Colonic mucosa (tissue), 4 donors: ENCODE results near the gene TRMU. TPM values are rescaled to one million over a fixed set of nuclear protein-coding genes. Genes with fewer than 3 reads are reported as not detected.
A peak's percentile ranks its signal among the peaks of the same experiment; 100 is the strongest.

Experiments
- DNase-seq: peaks from one replicate; pipeline ENCODE4 v3.0.0-alpha.2; 2020
- H3K27ac ChIP-seq: fragments of 200-600 bp; one replicate; pipeline ENCODE4 v1.8.0; 2021
- H3K27me3 ChIP-seq: fragments of 200-600 bp; one replicate; pipeline ENCODE4 v1.8.0; 2021
- H3K36me3 ChIP-seq: fragments of 200-600 bp; one replicate; pipeline ENCODE4 v1.8.0; 2021
- H3K4me1 ChIP-seq: fragments of 200-600 bp; one replicate; pipeline ENCODE4 v1.8.0; 2021; ENCODE audit warnings: mild to moderate bottlenecking
- H3K4me3 ChIP-seq: fragments of 200-600 bp; one replicate; pipeline ENCODE4 v1.8.0; 2021
- H3K9ac ChIP-seq, 2 donors: one replicate each; pipeline ENCODE4 v1.7.0; 2013; ENCODE audit warnings: control low read depth in 2 of 2, low read depth in 2 of 2, low read length in 2 of 2
- H3K9me3 ChIP-seq: fragments of 200-600 bp; one replicate; pipeline ENCODE4 v1.8.0; 2021
- intact Hi-C: fragments of 100-400 bp; cut with DNase I; formaldehyde crosslinking; loops from one replicate; pipeline ENCODE4 v1.14.1; 2022
- total RNA-seq, 2 donors: library from RNA; stranded (reverse); fragmentation: NEBNext Ultra II Directional in 1 of 2; extraction: Animal tissue kit (Norgen Biotek cat#: 25700) in 1 of 2; gene quantifications; one replicate each; pipeline ENCODE4 v1.2.1, GENCODE V29; 2021
- TF ChIP-seq, protein P1 (sequence below): fragments of 200-600 bp; IDR thresholded peaks from one replicate; pipeline ENCODE4 v1.8.0; 2022; ENCODE audit warnings: antibody characterized with exemption, mild to moderate bottlenecking
- donor health status: healthy.
- donor health status: DM: no; HTN: no; CAD: no.
- donor health status: DM: no; HTN: no; CAD: no.

TRMU gene
- total RNA-seq, 2 donors from 2014 or later, result 25.2 to 71.8 TPM

DNA sequence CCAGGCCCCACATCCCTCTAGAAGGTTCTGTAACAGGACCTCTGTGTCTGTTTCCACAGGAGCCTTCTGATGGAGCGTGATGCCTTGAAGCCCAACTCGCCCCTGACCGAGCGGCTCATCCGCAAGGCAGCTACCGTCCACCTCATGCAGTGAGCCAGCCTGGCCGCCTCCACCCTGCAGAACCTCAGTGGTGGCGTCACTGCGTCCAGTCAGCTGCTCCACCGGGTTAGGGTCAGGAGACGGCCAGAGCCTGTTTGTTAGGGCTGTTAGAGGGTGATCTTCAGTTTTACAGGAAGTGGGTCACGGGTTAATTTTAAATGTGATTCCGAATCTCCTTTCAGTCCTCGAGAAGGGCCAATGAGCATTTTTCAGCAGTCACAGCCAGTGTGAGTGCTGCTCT, 42.8 kb upstream of the TRMU start:
- Histone ChIP-seq H3K9me3 (no peaks in the 10 kb centered on the region), H3K4me1 (peaks cover 17% of the 10 kb centered on the region), H3K9ac (no peak overlapping the region), H3K27ac (no peak overlapping the region), H3K36me3 (no peaks in the 10 kb centered on the region), H3K4me3 (no peak overlapping the region), H3K27me3 (no peaks in the 10 kb centered on the region)
- TF ChIP-seq, protein P1, sequence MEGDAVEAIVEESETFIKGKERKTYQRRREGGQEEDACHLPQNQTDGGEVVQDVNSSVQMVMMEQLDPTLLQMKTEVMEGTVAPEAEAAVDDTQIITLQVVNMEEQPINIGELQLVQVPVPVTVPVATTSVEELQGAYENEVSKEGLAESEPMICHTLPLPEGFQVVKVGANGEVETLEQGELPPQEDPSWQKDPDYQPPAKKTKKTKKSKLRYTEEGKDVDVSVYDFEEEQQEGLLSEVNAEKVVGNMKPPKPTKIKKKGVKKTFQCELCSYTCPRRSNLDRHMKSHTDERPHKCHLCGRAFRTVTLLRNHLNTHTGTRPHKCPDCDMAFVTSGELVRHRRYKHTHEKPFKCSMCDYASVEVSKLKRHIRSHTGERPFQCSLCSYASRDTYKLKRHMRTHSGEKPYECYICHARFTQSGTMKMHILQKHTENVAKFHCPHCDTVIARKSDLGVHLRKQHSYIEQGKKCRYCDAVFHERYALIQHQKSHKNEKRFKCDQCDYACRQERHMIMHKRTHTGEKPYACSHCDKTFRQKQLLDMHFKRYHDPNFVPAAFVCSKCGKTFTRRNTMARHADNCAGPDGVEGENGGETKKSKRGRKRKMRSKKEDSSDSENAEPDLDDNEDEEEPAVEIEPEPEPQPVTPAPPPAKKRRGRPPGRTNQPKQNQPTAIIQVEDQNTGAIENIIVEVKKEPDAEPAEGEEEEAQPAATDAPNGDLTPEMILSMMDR, result no peak
- intact Hi-C loops, result no loop called here
- no peak for DNase-seq

DNA sequence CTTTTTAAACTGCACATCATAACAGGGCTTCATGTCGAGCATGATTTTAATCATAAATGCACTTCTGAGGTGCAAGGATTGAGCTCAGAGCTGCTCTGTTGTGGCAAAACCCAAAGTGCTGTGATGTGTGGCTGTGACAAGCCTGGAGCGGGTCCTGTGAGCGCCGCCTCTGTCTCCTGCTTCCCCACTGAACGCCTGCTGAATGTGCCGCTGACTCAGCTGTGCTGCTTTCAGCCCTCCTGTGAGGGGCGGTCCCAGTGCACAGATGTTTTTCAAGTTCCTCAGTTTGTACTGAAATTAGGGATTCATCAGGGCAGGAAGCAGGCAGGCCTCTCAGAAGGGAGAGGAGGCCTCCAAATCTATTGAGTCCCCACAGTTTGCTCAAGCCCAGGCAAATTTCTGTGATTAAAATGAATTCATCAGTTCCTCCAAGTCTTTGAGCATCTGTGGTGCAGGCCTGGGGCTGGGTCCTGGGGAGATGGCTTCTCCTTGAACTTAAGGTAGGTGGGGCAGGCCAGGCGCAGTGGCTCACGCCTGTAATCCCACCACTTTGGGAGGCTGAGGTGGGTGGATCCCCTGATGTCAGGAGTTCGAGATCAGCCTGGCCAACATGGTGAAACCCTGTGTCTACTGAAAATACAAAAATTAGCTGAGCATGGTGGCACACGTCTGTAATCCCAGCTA, 41.8 kb upstream of the TRMU start:
- Histone ChIP-seq H3K9ac (no peak overlapping the region), H3K27ac (no peak overlapping the region), H3K9me3 (no peaks in the 10 kb centered on the region), H3K4me3 (no peak overlapping the region), H3K27me3 (no peaks in the 10 kb centered on the region), H3K36me3 (no peaks in the 10 kb centered on the region), H3K4me1 (peaks cover 17% of the 10 kb centered on the region)
- DNase-seq, result no peak
- intact Hi-C loops, result no loop called here
- TF ChIP-seq, protein P1, result no peak

DNA sequence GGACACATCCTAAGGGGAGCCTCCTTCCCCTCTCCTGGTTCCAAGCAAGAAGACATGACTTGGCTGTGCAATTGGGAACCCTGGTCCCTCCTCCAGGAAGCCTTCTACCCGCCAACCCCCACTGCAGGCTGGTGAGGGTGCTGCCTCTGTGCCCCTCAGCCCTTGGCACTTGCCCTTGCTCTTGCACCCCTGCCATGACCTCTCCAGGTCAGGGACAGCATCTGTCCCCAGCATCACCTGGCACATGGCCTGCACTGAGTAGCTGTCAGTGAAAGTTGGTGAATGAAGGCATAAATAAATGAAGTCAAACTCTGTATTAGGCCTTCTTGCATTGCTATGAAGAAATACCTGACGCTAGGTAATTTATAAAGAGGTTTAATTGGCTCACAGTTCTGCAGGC, 40.7 kb upstream of the TRMU start:
- H3K27ac ChIP-seq, result no peak overlapping the region
- H3K36me3 ChIP-seq, result no peaks in the 10 kb centered on the region
- H3K4me1 ChIP-seq, result peaks cover 17% of the 10 kb centered on the region
- TF ChIP-seq, protein P1, result no peak
- no peaks in the 10 kb centered on the region for H3K27me3 ChIP-seq
- H3K9me3 ChIP-seq, result no peaks in the 10 kb centered on the region
- intact Hi-C loops, result loop anchor here (5.0 kb wide), 1 partner anchor 47 kb away; no protein-coding TSS in a partner anchor
- DNase-seq, result no peak
- H3K4me3 ChIP-seq, result no peak overlapping the region
- no peak overlapping the region for H3K9ac ChIP-seq

DNA sequence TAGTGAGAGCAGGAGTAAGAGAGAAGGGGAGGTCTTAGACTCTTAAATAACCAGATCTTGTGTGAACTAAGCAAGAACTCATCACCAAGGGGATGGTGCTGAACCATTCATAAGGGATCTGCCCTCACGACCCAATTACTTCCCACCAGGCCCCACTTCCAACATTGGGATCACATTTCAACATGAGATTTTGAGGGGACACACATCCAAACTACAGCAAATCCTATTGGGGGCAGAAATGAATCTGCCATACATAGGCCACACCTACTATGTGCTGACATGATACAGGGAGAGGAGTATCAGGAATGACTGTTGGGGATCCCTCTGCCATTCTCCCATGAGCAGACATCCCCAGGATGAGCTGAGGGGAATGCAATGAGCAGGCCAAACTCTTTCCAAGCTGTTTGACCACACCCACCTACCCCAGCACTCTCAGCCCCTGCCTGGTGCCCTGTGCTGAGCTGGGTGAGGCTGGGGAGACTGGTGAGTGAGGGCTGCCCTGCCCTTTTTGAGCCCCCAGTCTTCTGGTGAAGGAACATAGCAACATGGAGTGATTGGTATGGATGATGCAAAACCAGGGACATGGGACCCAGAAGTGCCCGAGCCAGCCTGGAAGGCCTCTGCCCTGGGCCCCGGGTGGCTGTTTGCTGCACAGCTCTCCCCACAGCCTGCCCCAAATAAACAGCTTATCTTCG, 40.1 kb upstream of the TRMU start:
- Histone ChIP-seq H3K9me3 (no peaks in the 10 kb centered on the region), H3K27ac (peak overlapping the region; percentile 95), H3K4me3 (peak overlapping the region; percentile 78), H3K36me3 (no peaks in the 10 kb centered on the region), H3K27me3 (no peaks in the 10 kb centered on the region), H3K4me1 (peaks cover 17% of the 10 kb centered on the region), H3K9ac (peak overlapping the region in 1 of 2 donors; percentile 86)
- TF ChIP-seq, protein P1, result no peak
- no peak for DNase-seq
- intact Hi-C loops, result loop anchor here (5.0 kb wide), 1 partner anchor 48 kb away; no protein-coding TSS in a partner anchor

DNA sequence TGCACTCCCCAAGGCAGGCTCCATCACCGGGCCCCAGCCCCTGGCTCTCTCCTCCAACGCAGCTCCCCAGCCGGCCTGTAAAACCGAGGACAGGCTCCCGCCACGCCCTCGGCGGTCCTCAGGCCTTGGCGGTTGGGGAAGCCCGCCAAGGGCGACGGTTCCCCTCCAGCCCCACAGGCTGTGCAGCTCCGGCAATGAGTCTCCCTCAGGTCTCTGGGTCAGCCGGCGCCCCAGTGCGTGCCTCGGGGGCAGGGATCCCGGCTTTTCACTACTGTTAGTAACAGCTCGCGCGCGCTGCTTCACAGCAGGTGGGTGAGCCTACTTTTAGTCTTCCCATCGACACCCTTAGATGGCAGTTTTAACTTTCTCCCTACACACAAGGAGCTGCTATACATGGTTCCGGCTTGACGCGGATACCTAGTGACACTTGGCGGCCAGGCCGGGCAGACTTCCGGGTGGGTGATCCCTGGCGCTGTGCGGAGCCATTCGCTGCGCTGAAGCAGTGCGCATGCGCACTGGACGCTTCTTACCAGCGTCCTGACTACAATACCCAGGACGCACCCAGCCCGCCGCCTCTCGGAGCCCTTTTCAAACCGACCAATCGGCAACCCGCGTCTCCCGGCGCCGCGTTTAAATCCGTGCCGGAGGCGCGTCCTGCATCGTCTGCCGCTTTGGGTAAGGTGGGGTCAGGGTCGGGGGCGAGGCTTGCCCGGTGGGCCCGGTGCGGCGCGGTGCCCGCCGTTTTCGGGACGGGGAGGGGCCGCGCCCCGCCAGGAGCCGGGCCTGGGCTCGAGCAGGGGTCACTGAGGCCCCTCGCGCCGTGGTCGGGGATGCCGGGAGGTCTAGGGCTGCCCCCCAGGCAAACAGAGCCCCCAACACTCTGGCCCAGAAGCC, 39.0 kb upstream of the TRMU start, which contains the start of gene GTSE1:
Gene GTSE1, plus strand, starts transcription at position 614 of the 894 bp plus-strand sequence. CDS start 531 bp downstream, outside the sequence.
- peak within 1 kb of the TSS; percentile 86 to 89 for H3K9ac ChIP-seq
- DNase-seq, result peak; percentile 98
- no peaks in the 10 kb centered on the region for H3K36me3 ChIP-seq
- peak within 1 kb of the TSS; percentile 95 for H3K27ac ChIP-seq
- H3K4me1 ChIP-seq, result peaks cover 17% of the 10 kb centered on the region
- intact Hi-C loops, result loop anchor here (5.0 kb wide), 1 partner anchor 49 kb away; no protein-coding TSS in a partner anchor
- no peaks in the 10 kb centered on the region for H3K9me3 ChIP-seq
- H3K4me3 ChIP-seq, result peak within 1 kb of the TSS; percentile 78
- TF ChIP-seq, protein P1, result no peak
- H3K27me3 ChIP-seq, result no peaks in the 10 kb centered on the region
